SK-N-SH (cell line): ENCODE data around the gene NR2C1. TPM values are rescaled to one million over a fixed set of nuclear protein-coding genes. Genes with fewer than 3 reads are reported as not detected.
A peak's percentile ranks its signal among the peaks of the same experiment; 100 is the strongest.
"Not testable (repeated sequence)": the region's sequence is repeated elsewhere in the genome, so short reads cannot be mapped to it uniquely, and the experiment has no call there.

Source experiments
- CTCF ChIA-PET: fragments of 300-600, 350-600 bp; formaldehyde crosslinking; extraction: SDS; loops from one replicate; lab custom pipeline; 2021; lab: Yijun Ruan, JAX
- POLR2A ChIA-PET: fragments of 350-600 bp; sonication (Branson Sonifier 250); formaldehyde crosslinking; extraction: SDS; loops from one replicate; lab custom pipeline; 2020; ENCODE audit warnings: antibody characterized with exemption, inconsistent platforms; lab: Yijun Ruan, JAX
- DNase-seq: peaks from one replicate; pipeline ENCODE4 v3.0.0; 2012
- H2AFZ ChIP-seq: fragments of 200-600 bp; sonication (generic); 2 replicates; pipeline ENCODE4 v1.8.1; 2016; ENCODE audit warnings: antibody characterized with exemption, mild to moderate bottlenecking, low read depth
- H3F3A ChIP-seq: fragments of 200-600 bp; sonication (generic); replicated peaks from 2 replicates; pipeline ENCODE3; 2016; ENCODE audit warnings: antibody characterized with exemption, mild to moderate bottlenecking; ENCODE audit not compliant: insufficient read depth
- H3K27ac ChIP-seq, 2 experiments: fragments of 200-500 bp in 1 of 2; fragments of 200-600 bp in 1 of 2; sonication (Bioruptor generic) in 1 of 2; sonication (generic), shearing (Covaris generic) in 1 of 2; 2 replicates each; pipeline versions ENCODE4 v1.5.1 to v1.6.1; 2014 to 2016; ENCODE audit warnings: low read depth in 2 of 2, inconsistent platforms in 1 of 2, low read length in 1 of 2, mild to moderate bottlenecking in 1 of 2, mixed read lengths in 1 of 2
- H3K27me3 ChIP-seq: fragments of 200-600 bp; sonication (generic), shearing (Covaris generic); 2 replicates; pipeline ENCODE4 v1.6.1; 2016; ENCODE audit warnings: mixed run types; ENCODE audit not compliant: insufficient read depth
- H3K36me3 ChIP-seq, 2 experiments: fragments of 200-500 bp in 1 of 2; fragments of 200-600 bp in 1 of 2; sonication (Bioruptor generic) in 1 of 2; sonication (generic) in 1 of 2; replicated peaks in 1 of 2; 2 replicates each; pipeline versions ENCODE3 to v1.5.1; 2014 to 2016; ENCODE audit warnings: low read length in 1 of 2, mild to moderate bottlenecking in 1 of 2; ENCODE audit not compliant: insufficient read depth in 2 of 2, control insufficient read depth in 1 of 2
- H3K4me1 ChIP-seq, 2 experiments: fragments of 200-500 bp in 1 of 2; fragments of 200-600 bp in 1 of 2; sonication (Bioruptor generic) in 1 of 2; sonication (generic), shearing (Covaris generic) in 1 of 2; 2 replicates each; pipeline versions ENCODE4 v1.5.1 to v1.6.1; 2014 to 2016; ENCODE audit warnings: low read depth in 1 of 2, low read length in 1 of 2, mixed run types in 1 of 2; ENCODE audit not compliant: insufficient read depth in 2 of 2, control insufficient read depth in 1 of 2
- H3K4me2 ChIP-seq: fragments of 200-600 bp; sonication (generic), shearing (Covaris generic); 2 replicates; pipeline ENCODE4 v1.6.1; 2017; ENCODE audit warnings: mixed run types
- H3K4me3 ChIP-seq, 2 experiments: fragments of 200-500 bp in 1 of 2; fragments of 200-600 bp in 1 of 2; sonication (Bioruptor generic) in 1 of 2; sonication (generic), shearing (Covaris generic) in 1 of 2; 2 replicates each; pipeline versions ENCODE4 v1.5.1 to v1.8.1; 2014 to 2016; ENCODE audit warnings: low read depth in 2 of 2, inconsistent platforms in 1 of 2, low read length in 1 of 2, mild to moderate bottlenecking in 1 of 2, mixed read lengths in 1 of 2, moderate library complexity in 1 of 2
- H3K79me2 ChIP-seq: fragments of 200-600 bp; sonication (generic); 2 replicates; pipeline ENCODE4 v1.8.1; 2017; ENCODE audit warnings: mild to moderate bottlenecking; ENCODE audit not compliant: insufficient read depth
- H3K9ac ChIP-seq: fragments of 200-600 bp; sonication (generic); 2 replicates; pipeline ENCODE4 v1.6.1; 2017; ENCODE audit warnings: mixed run types
- H3K9me2 ChIP-seq: fragments of 200-600 bp; sonication (generic); 2 replicates; pipeline ENCODE4 v1.6.1; 2017; ENCODE audit warnings: mixed run types
- H3K9me3 ChIP-seq: fragments of 200-600 bp; sonication (generic); 2 replicates; pipeline ENCODE4 v1.6.1; 2017; ENCODE audit warnings: mixed run types, mild to moderate bottlenecking, moderate library complexity
- H4K20me1 ChIP-seq: fragments of 200-600 bp; sonication (generic); 2 replicates; pipeline ENCODE4 v1.6.1; 2017; ENCODE audit warnings: mild to moderate bottlenecking, mixed run types; ENCODE audit not compliant: insufficient read depth
- CHD2 ChIP-seq: fragments of 150-350 bp; IDR thresholded peaks from 2 replicates; pipeline ENCODE4 v1.6.1; 2018; ENCODE audit warnings: low read length; ENCODE audit not compliant: partially characterized antibody
- ELF1 ChIP-seq: IDR thresholded peaks from 2 replicates; pipeline ENCODE4 v1.4.0; 2012
- EZH2phosphoT487 ChIP-seq: fragments of 200-600 bp; sonication (generic); IDR thresholded peaks from 2 replicates; pipeline ENCODE4 v1.6.1; 2017; ENCODE audit warnings: low read depth, mixed run types, mild to moderate bottlenecking, antibody characterized with exemption, moderate library complexity, borderline replicate concordance
- FOSL2 ChIP-seq: IDR thresholded peaks from 2 replicates; pipeline ENCODE4 v1.4.0; 2012; ENCODE audit warnings: low read depth, mild to moderate bottlenecking, moderate library complexity, borderline replicate concordance
- FOXJ3 ChIP-seq: sonication (generic); formaldehyde crosslinking; IDR thresholded peaks from 2 replicates; pipeline ENCODE4 v1.5.1; 2020; ENCODE audit warnings: mild to moderate bottlenecking, missing genetic modification reagents
- FOXM1 ChIP-seq: IDR thresholded peaks from 2 replicates; pipeline ENCODE4 v1.4.0; 2012; ENCODE audit warnings: low read depth, mild to moderate bottlenecking
- MXI1 ChIP-seq: IDR thresholded peaks from 2 replicates; pipeline ENCODE4 v1.6.1; 2012; ENCODE audit warnings: mild to moderate bottlenecking, low read depth, low read length, improper control_type of control experiment
- NFIC ChIP-seq: IDR thresholded peaks from 2 replicates; pipeline ENCODE4 v1.4.0; 2012; ENCODE audit warnings: borderline replicate concordance
- POLR2AphosphoS5 ChIP-seq: IDR thresholded peaks from 2 replicates; pipeline ENCODE4 v1.6.1; 2012; ENCODE audit warnings: low read depth, low read length
- RAD21 ChIP-seq: IDR thresholded peaks from 2 replicates; pipeline ENCODE4 v1.6.1; 2012; ENCODE audit warnings: mild to moderate bottlenecking, low read length
- RXRA ChIP-seq: IDR thresholded peaks from 2 replicates; pipeline ENCODE4 v1.4.0; 2012; ENCODE audit warnings: low read depth, mild to moderate bottlenecking, borderline replicate concordance
- SIN3A ChIP-seq: IDR thresholded peaks from 2 replicates; pipeline ENCODE4 v1.6.1; 2012; ENCODE audit warnings: low read depth, mild to moderate bottlenecking, low read length, moderate library complexity, borderline replicate concordance
- TAF1 ChIP-seq: IDR thresholded peaks from 2 replicates; pipeline ENCODE4 v1.6.1; 2012; ENCODE audit warnings: low read depth, mild to moderate bottlenecking, low read length, moderate library complexity, borderline replicate concordance
- USF2 ChIP-seq: fragments of 150-350 bp; IDR thresholded peaks from 2 replicates; pipeline ENCODE4 v1.6.1; 2017; ENCODE audit warnings: antibody characterized with exemption, low read length, low read depth, borderline replicate concordance
- YY1 ChIP-seq: IDR thresholded peaks from 2 replicates; pipeline ENCODE4 v1.4.0; 2012; ENCODE audit warnings: low read depth, mild to moderate bottlenecking
- ZBTB33 ChIP-seq: IDR thresholded peaks from 2 replicates; pipeline ENCODE4 v1.4.0; 2012; ENCODE audit warnings: low read depth, borderline replicate concordance
- WGBS: methylation state at CpG from one replicate; pipeline ENCODE4 v1.1.6; 2017; ENCODE audit warnings: low lambda C conversion rate; 5-methylcytosine and 5-hydroxymethylcytosine counted together
- polyA plus RNA-seq, 3 experiments: library from polyadenylated mRNA; depleted of rRNA; stranded (reverse); fragments of >200 nt; gene quantifications; 2 replicates each; pipeline ENCODE4 v1.2.3, GENCODE V29; 2012
- TF ChIP-seq, protein P1 (sequence below): IDR thresholded peaks from 2 replicates; pipeline ENCODE4 v1.4.0; 2012; ENCODE audit warnings: low read depth, borderline replicate concordance

Gene NR2C1
- polyA plus RNA-seq, 1 of the 3 experiments (the other 2 are of a cell fraction), result 15.9 TPM

- TF ChIP-seq TAF1, result no peak
- TF ChIP-seq SIN3A, result no peak
- TF ChIP-seq RAD21, result no peak
- TF ChIP-seq ELF1, result peak; percentile 62; the same call in 1 of the 2 replicates
- 0 out of 2 replicates have a peak, but pooled peaks have one; percentile 30 for TF ChIP-seq FOXM1
- no peak for TF ChIP-seq YY1
- no peak for TF ChIP-seq EZH2phosphoT487
- peak; percentile 54; the same call in 1 of the 2 replicates for TF ChIP-seq POLR2AphosphoS5
- TF ChIP-seq ZBTB33, result no peak
- peak; percentile 73 for TF ChIP-seq NFIC
- TF ChIP-seq FOSL2, result peak; percentile 93
- TF ChIP-seq FOXJ3, result no peak
- no peak for TF ChIP-seq USF2
- TF ChIP-seq CHD2, result no peak
- peak; percentile 76; the same call in 1 of the 2 replicates for TF ChIP-seq RXRA
- TF ChIP-seq MXI1, result no peak
- TF ChIP-seq, protein P1, sequence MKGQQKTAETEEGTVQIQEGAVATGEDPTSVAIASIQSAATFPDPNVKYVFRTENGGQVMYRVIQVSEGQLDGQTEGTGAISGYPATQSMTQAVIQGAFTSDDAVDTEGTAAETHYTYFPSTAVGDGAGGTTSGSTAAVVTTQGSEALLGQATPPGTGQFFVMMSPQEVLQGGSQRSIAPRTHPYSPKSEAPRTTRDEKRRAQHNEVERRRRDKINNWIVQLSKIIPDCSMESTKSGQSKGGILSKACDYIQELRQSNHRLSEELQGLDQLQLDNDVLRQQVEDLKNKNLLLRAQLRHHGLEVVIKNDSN, result no peak
Observed at GRCh38 chr12:95102916-95103671, 29.7 kb upstream of the NR2C1 start (continued).

DNA sequence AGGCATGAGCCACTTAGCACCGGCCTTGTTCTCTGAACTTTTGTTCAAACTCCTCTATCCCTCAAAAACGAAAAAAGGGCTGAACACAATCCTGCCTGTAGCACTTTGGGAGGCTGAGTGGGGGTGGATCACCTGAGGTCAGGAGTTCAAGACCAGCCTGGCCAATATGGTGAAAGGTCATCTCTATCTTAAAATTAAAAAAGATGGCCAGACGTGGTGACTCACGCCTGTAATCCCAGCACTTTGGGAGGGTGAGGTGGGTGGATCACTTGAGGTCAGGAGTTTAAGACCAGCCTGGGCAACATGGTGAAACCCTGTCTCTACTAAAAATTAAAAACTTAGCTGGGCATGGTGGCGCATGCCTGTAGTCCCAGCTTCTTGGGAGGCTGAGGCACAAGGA, 28.5 kb upstream of the NR2C1 start:
- H4K20me1 ChIP-seq, H3K4me2 ChIP-seq, H3K79me2 ChIP-seq, POLR2A ChIA-PET, H3K9ac ChIP-seq, H3K4me3 ChIP-seq, H3K9me2 ChIP-seq, H3K36me3 ChIP-seq, DNase-seq, H3K27me3 ChIP-seq, H3K4me1 ChIP-seq, H3K9me3 ChIP-seq, H3K27ac ChIP-seq, H2AFZ ChIP-seq: not testable (repeated sequence)
- 79% methylated on average over 5 of the region's 5 CpGs for WGBS
- CTCF ChIA-PET, result interaction anchor here (1.0 to 1.5 kb wide), 2 partner anchors 12 to 234 kb away, joined by 3 to 4 read pairs; no protein-coding TSS in a partner anchor
- H3F3A ChIP-seq, result peaks cover 15% of the 10 kb centered on the region
